ENCODE data around the gene MYO9B. TPM values are rescaled to one million over a fixed set of nuclear protein-coding genes. Genes with fewer than 3 reads are reported as not detected.

MYO9B gene
- total RNA-seq, 6 experiments from 2014 or later, result 25.4 to 38.7 (median 36.0) TPM

- ATAC-seq (peak in 1 of 4 donors; percentile 16), DNase-seq (no peak)
- no CpG with 5 or more reads among the region's 23 CpGs for WGBS (ENCODE audit: insufficient coverage, low coverage, low lambda C conversion rate, missing lambda C conversion rate)
- Histone ChIP-seq H3K27me3 (no peaks in the 10 kb centered on the region), H3K36me3 (peaks cover 0 to 74% (median 19%) of the 10 kb centered on the region in 4 donors), H3K9me3 (no peaks in the 10 kb centered on the region), H3K4me3 (no peak overlapping the region), H3K27ac (no peak overlapping the region), H3K4me1 (peaks cover 0 to 3% (median 1%) of the 10 kb centered on the region in 4 donors)
- intact Hi-C loops (cut with DNase I), result loop anchor here in 1 of 2 donors (10.0 kb wide), 1 partner anchor 130 kb away; no protein-coding TSS in a partner anchor
- TF ChIP-seq CTCF (IDR thresholded peaks at IDR 0.05) (no peak), POLR2A (IDR thresholded peaks at IDR 0.05) (no peak)
Observed at GRCh38 chr19:17195106-17195505, 119.5 kb downstream of the MYO9B start.

GRCh38 chr19:17196610-17197009, 121.0 kb downstream of the MYO9B start:
- ATAC-seq, result no peak

GRCh38 chr19:17197666-17198065, 122.1 kb downstream of the MYO9B start:
- intact Hi-C loops (cut with DNase I), result loop anchor here in 1 of 2 donors (10.0 kb wide), 1 partner anchor 133 kb away; no protein-coding TSS in a partner anchor
- TF ChIP-seq CTCF (IDR thresholded peaks at IDR 0.05), result no peak
- TF ChIP-seq POLR2A (IDR thresholded peaks at IDR 0.05), result no peak
- peaks cover 0 to 14% (median 7%) of the 10 kb centered on the region in 4 donors for H3K4me1 ChIP-seq
- no peak for ATAC-seq
- WGBS (ENCODE audit: insufficient coverage, low coverage, low lambda C conversion rate, missing lambda C conversion rate), result 97% methylated on average over 16 of the region's 16 CpGs
- H3K4me3 ChIP-seq, result no peak overlapping the region
- H3K9me3 ChIP-seq, result no peaks in the 10 kb centered on the region
- no peaks in the 10 kb centered on the region for H3K27me3 ChIP-seq
- peaks cover 0 to 72% (median 13%) of the 10 kb centered on the region in 4 donors for H3K36me3 ChIP-seq
- H3K27ac ChIP-seq, result no peak overlapping the region
- no peak for DNase-seq

More at GRCh38 chr19:17196610-17197009, 121.0 kb downstream of the MYO9B start:
- TF ChIP-seq CTCF (IDR thresholded peaks at IDR 0.05) (no peak), POLR2A (IDR thresholded peaks at IDR 0.05) (no peak)
- intact Hi-C loops (cut with DNase I), result loop anchor here in 1 of 2 donors (10.0 kb wide), 1 partner anchor 132 kb away; no protein-coding TSS in a partner anchor
- H3K27me3 ChIP-seq, result no peaks in the 10 kb centered on the region
- no peak overlapping the region for H3K27ac ChIP-seq
- H3K36me3 ChIP-seq, result peaks cover 0 to 74% (median 16%) of the 10 kb centered on the region in 4 donors
- H3K4me3 ChIP-seq, result no peak overlapping the region
- no peaks in the 10 kb centered on the region for H3K9me3 ChIP-seq
- WGBS (ENCODE audit: insufficient coverage, low coverage, low lambda C conversion rate, missing lambda C conversion rate), result 93% methylated on average over 7 of the region's 7 CpGs
- no peak for DNase-seq
- H3K4me1 ChIP-seq, result peaks cover 0 to 14% (median 7%) of the 10 kb centered on the region in 4 donors

GRCh38 chr19:17200408-17201079, 125.0 kb downstream of the MYO9B start:
- DNase-seq, result no peak
- WGBS (ENCODE audit: insufficient coverage, low coverage, low lambda C conversion rate, missing lambda C conversion rate), result 57% methylated on average over 6 of the region's 16 CpGs
- intact Hi-C loops (cut with DNase I), result no loop called here
- Histone ChIP-seq H3K27me3 (no peaks in the 10 kb centered on the region), H3K9me3 (no peaks in the 10 kb centered on the region), H3K4me1 (peaks cover 0 to 14% (median 7%) of the 10 kb centered on the region in 4 donors), H3K36me3 (peaks cover 0 to 49% (median 7%) of the 10 kb centered on the region in 4 donors), H3K4me3 (no peak overlapping the region), H3K27ac (peak overlapping the region in 1 of 3 donors; percentile 37)
- no peak for TF ChIP-seq POLR2A (IDR thresholded peaks at IDR 0.05)
- ATAC-seq, result peak; percentile 70 to 83 (median 77)

GRCh38 chr19:17202249-17202648, 126.7 kb downstream of the MYO9B start:
- no peak for TF ChIP-seq POLR2A (IDR thresholded peaks at IDR 0.05)
- no peak for TF ChIP-seq CTCF (IDR thresholded peaks at IDR 0.05)
- Histone ChIP-seq H3K36me3 (peaks cover 0 to 57% (median 9%) of the 10 kb centered on the region in 4 donors), H3K9me3 (no peaks in the 10 kb centered on the region), H3K27me3 (no peaks in the 10 kb centered on the region), H3K27ac (no peak overlapping the region), H3K4me3 (no peak overlapping the region), H3K4me1 (peaks cover 0 to 14% (median 7%) of the 10 kb centered on the region in 4 donors)
- intact Hi-C loops (cut with DNase I), result no loop called here
- 100% methylated on average over 2 of the region's 9 CpGs for WGBS (ENCODE audit: insufficient coverage, low coverage, low lambda C conversion rate, missing lambda C conversion rate)
- DNase-seq (no peak), ATAC-seq (no peak)

All from right lobe of liver (tissue), 6 donors.